ENCODE results near the gene OR14A2.
"Not testable (repeated sequence)": the region's sequence is repeated elsewhere in the genome, so short reads cannot be mapped to it uniquely, and the experiment has no call there.

OR14A2 gene

GRCh38 chr1:247748041-247748440 lies at the start of gene OR14A2:
Gene OR14A2, minus strand, starts transcription at chr1:247748141.
- H3K27me3 ChIP-seq (ENCODE audit: control insufficient read depth, insufficient read depth, low read length) = no peaks in the 10 kb centered on the region
- H3K4me1 ChIP-seq (ENCODE audit: control insufficient read depth, insufficient read depth, low read length) = no peaks in the 10 kb centered on the region
- H3K9ac ChIP-seq (ENCODE audit: low read depth, low read length) = no peak within 1 kb of the TSS
- no peaks in the 10 kb centered on the region for H3K36me3 ChIP-seq (ENCODE audit: control insufficient read depth, insufficient read depth, low read length)
- H3K4me3 ChIP-seq (ENCODE audit: low read depth, low read length) = no peak within 1 kb of the TSS
- H3K9me3 ChIP-seq (ENCODE audit: control insufficient read depth, insufficient read depth, low read length) = no peaks in the 10 kb centered on the region

- H3K4me1 ChIP-seq (ENCODE audit: control insufficient read depth, insufficient read depth, low read length) = no peaks in the 10 kb centered on the region
- H3K9ac ChIP-seq (ENCODE audit: low read depth, low read length) = no peak overlapping the region
- no peak overlapping the region for H3K4me3 ChIP-seq (ENCODE audit: low read depth, low read length)
- no peaks in the 10 kb centered on the region for H3K36me3 ChIP-seq (ENCODE audit: control insufficient read depth, insufficient read depth, low read length)
- no peaks in the 10 kb centered on the region for H3K27me3 ChIP-seq (ENCODE audit: control insufficient read depth, insufficient read depth, low read length)
- H3K9me3 ChIP-seq (ENCODE audit: control insufficient read depth, insufficient read depth, low read length) = peaks cover 3% of the 10 kb centered on the region
Measured at GRCh38 chr1:247797518-247797917, 49.6 kb upstream of the OR14A2 start.

- Histone ChIP-seq H3K27me3 (ENCODE audit: control insufficient read depth, insufficient read depth, low read length) (no peaks in the 10 kb centered on the region), H3K9me3 (ENCODE audit: control insufficient read depth, insufficient read depth, low read length) (no peaks in the 10 kb centered on the region), H3K4me3 (ENCODE audit: low read depth, low read length) (no peak overlapping the region), H3K36me3 (ENCODE audit: control insufficient read depth, insufficient read depth, low read length) (no peaks in the 10 kb centered on the region), H3K4me1 (ENCODE audit: control insufficient read depth, insufficient read depth, low read length) (no peaks in the 10 kb centered on the region), H3K9ac (ENCODE audit: low read depth, low read length) (no peak overlapping the region)
Measured at GRCh38 chr1:247769603-247770002, 21.7 kb upstream of the OR14A2 start.

- no peaks in the 10 kb centered on the region for H3K9me3 ChIP-seq (ENCODE audit: control insufficient read depth, insufficient read depth, low read length)
- no peaks in the 10 kb centered on the region for H3K4me1 ChIP-seq (ENCODE audit: control insufficient read depth, insufficient read depth, low read length)
- no peaks in the 10 kb centered on the region for H3K27me3 ChIP-seq (ENCODE audit: control insufficient read depth, insufficient read depth, low read length)
- no peaks in the 10 kb centered on the region for H3K36me3 ChIP-seq (ENCODE audit: control insufficient read depth, insufficient read depth, low read length)
- no peak within 1 kb of the TSS for H3K9ac ChIP-seq (ENCODE audit: low read depth, low read length)
- no peak within 1 kb of the TSS for H3K4me3 ChIP-seq (ENCODE audit: low read depth, low read length)
Measured at GRCh38 chr1:247760456-247760855, 12.5 kb upstream of the OR14A2 start, which contains the start of gene OR1C1. Gene OR1C1, minus strand, starts transcription at chr1:247760556. Its CDS starts 2,150 bp downstream, at chr1:247758406.

GRCh38 chr1:247754311-247754710 lies 6.4 kb upstream of the OR14A2 start:
- not testable (repeated sequence) for H3K27me3 ChIP-seq (ENCODE audit: control insufficient read depth, insufficient read depth, low read length); H3K4me3 ChIP-seq (ENCODE audit: low read depth, low read length); H3K36me3 ChIP-seq (ENCODE audit: control insufficient read depth, insufficient read depth, low read length); H3K9me3 ChIP-seq (ENCODE audit: control insufficient read depth, insufficient read depth, low read length); H3K4me1 ChIP-seq (ENCODE audit: control insufficient read depth, insufficient read depth, low read length); H3K9ac ChIP-seq (ENCODE audit: low read depth, low read length)

GRCh38 chr1:247749870-247750269 lies 1.9 kb upstream of the OR14A2 start:
- H3K36me3 ChIP-seq (ENCODE audit: control insufficient read depth, insufficient read depth, low read length) = no peaks in the 10 kb centered on the region
- H3K27me3 ChIP-seq (ENCODE audit: control insufficient read depth, insufficient read depth, low read length) = no peaks in the 10 kb centered on the region
- H3K9me3 ChIP-seq (ENCODE audit: control insufficient read depth, insufficient read depth, low read length) = no peaks in the 10 kb centered on the region
- no peak overlapping the region for H3K4me3 ChIP-seq (ENCODE audit: low read depth, low read length)
- H3K9ac ChIP-seq (ENCODE audit: low read depth, low read length) = no peak overlapping the region
- no peaks in the 10 kb centered on the region for H3K4me1 ChIP-seq (ENCODE audit: control insufficient read depth, insufficient read depth, low read length)

GRCh38 chr1:247747616-247748015 lies 325 bp downstream of the OR14A2 start:
- H3K9me3 ChIP-seq (ENCODE audit: control insufficient read depth, insufficient read depth, low read length) = no peaks in the 10 kb centered on the region
- no peak overlapping the region for H3K9ac ChIP-seq (ENCODE audit: low read depth, low read length)
- H3K27me3 ChIP-seq (ENCODE audit: control insufficient read depth, insufficient read depth, low read length) = no peaks in the 10 kb centered on the region
- H3K4me3 ChIP-seq (ENCODE audit: low read depth, low read length) = no peak overlapping the region
- no peaks in the 10 kb centered on the region for H3K36me3 ChIP-seq (ENCODE audit: control insufficient read depth, insufficient read depth, low read length)
- H3K4me1 ChIP-seq (ENCODE audit: control insufficient read depth, insufficient read depth, low read length) = no peaks in the 10 kb centered on the region

GRCh38 chr1:247746391-247746935 lies 1.5 kb downstream of the OR14A2 start:
- Histone ChIP-seq H3K4me1 (ENCODE audit: control insufficient read depth, insufficient read depth, low read length) (no peaks in the 10 kb centered on the region), H3K9ac (ENCODE audit: low read depth, low read length) (no peak overlapping the region), H3K27me3 (ENCODE audit: control insufficient read depth, insufficient read depth, low read length) (no peaks in the 10 kb centered on the region), H3K9me3 (ENCODE audit: control insufficient read depth, insufficient read depth, low read length) (no peaks in the 10 kb centered on the region), H3K36me3 (ENCODE audit: control insufficient read depth, insufficient read depth, low read length) (no peaks in the 10 kb centered on the region), H3K4me3 (ENCODE audit: low read depth, low read length) (no peak overlapping the region)

- not testable (repeated sequence) for H3K36me3 ChIP-seq (ENCODE audit: control insufficient read depth, insufficient read depth, low read length); H3K4me3 ChIP-seq (ENCODE audit: low read depth, low read length); H3K4me1 ChIP-seq (ENCODE audit: control insufficient read depth, insufficient read depth, low read length); H3K9ac ChIP-seq (ENCODE audit: low read depth, low read length); H3K27me3 ChIP-seq (ENCODE audit: control insufficient read depth, insufficient read depth, low read length); H3K9me3 ChIP-seq (ENCODE audit: control insufficient read depth, insufficient read depth, low read length)
Measured at GRCh38 chr1:247742215-247742760, 5.7 kb downstream of the OR14A2 start.

- Histone ChIP-seq H3K27me3 (ENCODE audit: control insufficient read depth, insufficient read depth, low read length) (no peaks in the 10 kb centered on the region), H3K4me1 (ENCODE audit: control insufficient read depth, insufficient read depth, low read length) (no peaks in the 10 kb centered on the region), H3K9me3 (ENCODE audit: control insufficient read depth, insufficient read depth, low read length) (no peaks in the 10 kb centered on the region), H3K9ac (ENCODE audit: low read depth, low read length) (no peak overlapping the region), H3K4me3 (ENCODE audit: low read depth, low read length) (no peak overlapping the region), H3K36me3 (ENCODE audit: control insufficient read depth, insufficient read depth, low read length) (no peaks in the 10 kb centered on the region)
Measured at GRCh38 chr1:247741756-247742155, 6.2 kb downstream of the OR14A2 start.

- Histone ChIP-seq H3K9ac (ENCODE audit: low read depth, low read length) (no peak overlapping the region), H3K27me3 (ENCODE audit: control insufficient read depth, insufficient read depth, low read length) (no peaks in the 10 kb centered on the region), H3K4me1 (ENCODE audit: control insufficient read depth, insufficient read depth, low read length) (no peaks in the 10 kb centered on the region), H3K9me3 (ENCODE audit: control insufficient read depth, insufficient read depth, low read length) (no peaks in the 10 kb centered on the region), H3K4me3 (ENCODE audit: low read depth, low read length) (no peak overlapping the region), H3K36me3 (ENCODE audit: control insufficient read depth, insufficient read depth, low read length) (no peaks in the 10 kb centered on the region)
Measured at GRCh38 chr1:247740721-247741120, 7.2 kb downstream of the OR14A2 start.

- no peaks in the 10 kb centered on the region for H3K27me3 ChIP-seq (ENCODE audit: control insufficient read depth, insufficient read depth, low read length)
- no peaks in the 10 kb centered on the region for H3K9me3 ChIP-seq (ENCODE audit: control insufficient read depth, insufficient read depth, low read length)
- H3K9ac ChIP-seq (ENCODE audit: low read depth, low read length) = no peak within 1 kb of the TSS
- no peak within 1 kb of the TSS for H3K4me3 ChIP-seq (ENCODE audit: low read depth, low read length)
- H3K4me1 ChIP-seq (ENCODE audit: control insufficient read depth, insufficient read depth, low read length) = no peaks in the 10 kb centered on the region
- H3K36me3 ChIP-seq (ENCODE audit: control insufficient read depth, insufficient read depth, low read length) = no peaks in the 10 kb centered on the region
Measured at GRCh38 chr1:247738315-247738714, 9.6 kb downstream of the OR14A2 start, which contains the start of gene OR14K1. Gene OR14K1, plus strand, starts transcription at chr1:247738615. Its CDS starts 0 bp downstream, at chr1:247738615.
